Stimulated activated CD4-positive, alpha-beta T cell treated with anti-CD3 and anti-CD28 coated beads, Interleukin-4, amount 100 ng/mL, for 4 hours (primary cell): ENCODE measurements around the gene GRIFIN.

Experiments used
- DNase-seq, 2 experiments: peaks; one replicate each; pipeline ENCODE4 v3.0.0-alpha.2; 2020

The GRIFIN gene

GRCh38 chr7:2497500-2498336 is 21.5 kb upstream of the GRIFIN start:
- DNase-seq = no peak

- no peak for DNase-seq
These were observed 20.9 kb upstream of the GRIFIN start for GRCh38 chr7:2497065-2497464.

GRCh38 chr7:2496375-2496774 is 20.2 kb upstream of the GRIFIN start:
- no peak for DNase-seq

GRCh38 chr7:2495418-2496299 is 19.5 kb upstream of the GRIFIN start:
- no peak for DNase-seq

GRCh38 chr7:2494191-2495130 is 18.3 kb upstream of the GRIFIN start:
- DNase-seq = no peak

GRCh38 chr7:2493205-2494164 is 17.3 kb upstream of the GRIFIN start:
- DNase-seq = no peak

- DNase-seq = no peak
These were observed 15.8 kb upstream of the GRIFIN start for GRCh38 chr7:2492038-2492437.

GRCh38 chr7:2490181-2490651 is 14.0 kb upstream of the GRIFIN start:
- no peak for DNase-seq

- DNase-seq = no peak
These were observed 12.5 kb upstream of the GRIFIN start for GRCh38 chr7:2488681-2489080.

- DNase-seq = no peak
These were observed 12.1 kb upstream of the GRIFIN start for GRCh38 chr7:2488272-2488645.

GRCh38 chr7:2487586-2488271 is 11.5 kb upstream of the GRIFIN start:
- DNase-seq = no peak

- DNase-seq = no peak
These were observed 8.7 kb upstream of the GRIFIN start for GRCh38 chr7:2484868-2485267.

GRCh38 chr7:2483494-2483893 is 7.3 kb upstream of the GRIFIN start:
- DNase-seq = no peak

- no peak for DNase-seq
These were observed 6.7 kb upstream of the GRIFIN start for GRCh38 chr7:2482725-2483451.

- no peak for DNase-seq
These were observed 5.0 kb upstream of the GRIFIN start for GRCh38 chr7:2481195-2481594.

- no peak for DNase-seq
These were observed 3.8 kb upstream of the GRIFIN start for GRCh38 chr7:2480070-2480408.

- no peak for DNase-seq
These were observed 3.3 kb upstream of the GRIFIN start for GRCh38 chr7:2479276-2480069.

- no peak for DNase-seq
These were observed 2.6 kb upstream of the GRIFIN start for GRCh38 chr7:2478800-2479199.

- no peak for DNase-seq
These were observed 2.2 kb upstream of the GRIFIN start for GRCh38 chr7:2478399-2478785.
